Hematopoietic multipotent progenitor cell (in vitro differentiated cells): ENCODE results near the gene KCNAB1. TPM values are rescaled to one million over a fixed set of nuclear protein-coding genes. Genes with fewer than 3 reads are reported as not detected.
"Not testable (repeated sequence)": the region's sequence is repeated elsewhere in the genome, so short reads cannot be mapped to it uniquely, and the experiment has no call there.

Experiments used
- DNase-seq, 3 donors: peaks; one replicate each; pipeline ENCODE4 v3.0.0-alpha.2; 2011 to 2015; ENCODE audit warnings: low read depth in 2 of 3, low spot score in 2 of 3
- total RNA-seq: library from RNA; depleted of rRNA; stranded (reverse); fragments of >200 nt; gene quantifications from one replicate; pipeline ENCODE4 v1.2.3, GENCODE V29; 2012

Gene KCNAB1
- total RNA-seq, 1 donor = not detected

- DNase-seq = no peak
Measured at GRCh38 chr3:156215751-156216150, 95.4 kb downstream of the KCNAB1 start.

DNA sequence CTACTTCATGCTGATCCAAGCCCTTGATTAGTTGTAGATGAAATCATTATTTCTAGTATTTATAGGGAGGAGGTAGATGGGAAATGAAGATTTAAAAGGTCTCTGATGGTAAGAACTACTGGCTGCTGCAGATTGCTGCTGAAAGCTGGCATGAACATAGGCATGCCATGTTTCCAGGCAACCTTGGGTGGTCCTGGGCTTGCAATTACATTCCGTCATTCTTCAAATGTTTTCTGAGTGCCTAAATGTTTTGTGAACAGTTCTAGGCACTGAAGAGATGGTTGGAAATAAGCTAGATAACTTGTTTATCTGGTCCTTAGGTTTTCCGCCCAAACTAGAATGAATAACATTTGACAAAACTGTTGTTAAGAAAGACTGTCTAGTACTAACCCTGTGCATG lies 95.8 kb downstream of the KCNAB1 start:
- DNase-seq = no peak

- DNase-seq = no peak
Measured at GRCh38 chr3:156216852-156217251, 96.5 kb downstream of the KCNAB1 start.

DNA sequence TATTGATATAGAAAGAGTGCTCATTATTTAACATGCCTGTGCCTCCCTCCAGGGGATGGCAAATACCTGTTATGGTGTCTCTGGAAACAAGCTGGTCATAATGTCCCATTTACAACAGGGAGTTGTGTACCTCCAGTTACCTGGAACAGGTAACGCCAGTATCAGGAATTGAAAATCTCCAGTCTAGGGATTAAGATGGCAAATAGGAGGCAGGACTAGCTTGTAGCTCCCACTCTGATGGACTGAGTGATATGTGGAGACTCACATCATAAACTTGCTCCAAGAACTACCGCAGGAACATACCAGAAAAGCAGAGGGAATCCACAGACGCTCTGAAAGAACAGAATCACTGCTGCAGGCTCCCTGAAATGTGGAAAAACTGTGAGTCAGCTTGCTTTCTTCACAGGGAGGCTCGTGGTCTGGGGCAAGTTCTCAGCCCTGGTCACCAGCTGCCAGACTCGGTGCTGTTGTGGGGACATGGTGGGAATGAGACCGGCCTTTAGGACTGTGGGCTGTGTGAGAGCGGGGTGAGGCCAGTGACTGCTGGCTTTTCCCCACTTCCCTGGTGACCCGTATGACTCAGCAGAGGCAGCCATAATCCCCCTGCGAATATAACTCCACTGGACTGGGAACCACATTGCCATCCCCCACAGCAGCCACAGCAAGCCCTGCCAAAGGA lies 97.4 kb downstream of the KCNAB1 start:
- no peak for DNase-seq

DNA sequence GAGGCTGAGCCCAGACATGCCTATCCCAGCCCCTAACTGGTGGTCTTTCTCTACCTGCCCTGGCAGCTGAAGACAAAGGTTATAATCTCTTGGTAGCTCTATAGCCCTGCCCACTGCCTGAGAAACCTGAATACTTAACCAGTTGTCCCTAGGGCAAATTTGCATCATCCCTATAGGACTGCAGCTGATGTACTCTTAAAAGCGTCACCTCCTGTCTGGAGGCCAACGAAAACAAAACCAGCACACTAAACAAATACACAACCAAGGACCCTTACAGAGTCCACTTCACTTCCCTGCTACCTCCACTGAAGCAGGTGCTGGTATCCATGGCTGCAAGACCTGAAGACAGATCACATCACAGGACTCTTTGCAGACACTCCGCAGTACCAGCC lies 98.0 kb downstream of the KCNAB1 start:
- DNase-seq = no peak

DNA sequence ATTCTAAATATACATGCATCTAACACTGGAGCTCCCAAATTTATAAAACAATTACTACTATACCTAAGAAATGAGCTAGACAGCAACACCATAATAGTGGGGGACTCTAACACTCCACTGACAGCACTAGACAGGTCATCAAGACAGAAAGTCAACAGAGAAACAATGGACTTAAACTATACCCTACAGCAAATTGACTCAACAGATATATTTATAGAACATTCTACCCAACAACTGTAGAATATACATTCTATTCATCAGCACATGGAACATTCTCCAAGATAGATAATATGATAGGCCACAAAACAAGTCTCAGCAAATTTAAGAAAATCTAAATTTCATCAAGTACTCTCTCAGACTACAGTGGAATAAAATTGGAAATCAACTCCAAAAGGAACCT lies 102.0 kb downstream of the KCNAB1 start:
- not testable (repeated sequence) for DNase-seq

GRCh38 chr3:156224046-156224445 lies 103.7 kb downstream of the KCNAB1 start:
- not testable (repeated sequence) for DNase-seq

DNA sequence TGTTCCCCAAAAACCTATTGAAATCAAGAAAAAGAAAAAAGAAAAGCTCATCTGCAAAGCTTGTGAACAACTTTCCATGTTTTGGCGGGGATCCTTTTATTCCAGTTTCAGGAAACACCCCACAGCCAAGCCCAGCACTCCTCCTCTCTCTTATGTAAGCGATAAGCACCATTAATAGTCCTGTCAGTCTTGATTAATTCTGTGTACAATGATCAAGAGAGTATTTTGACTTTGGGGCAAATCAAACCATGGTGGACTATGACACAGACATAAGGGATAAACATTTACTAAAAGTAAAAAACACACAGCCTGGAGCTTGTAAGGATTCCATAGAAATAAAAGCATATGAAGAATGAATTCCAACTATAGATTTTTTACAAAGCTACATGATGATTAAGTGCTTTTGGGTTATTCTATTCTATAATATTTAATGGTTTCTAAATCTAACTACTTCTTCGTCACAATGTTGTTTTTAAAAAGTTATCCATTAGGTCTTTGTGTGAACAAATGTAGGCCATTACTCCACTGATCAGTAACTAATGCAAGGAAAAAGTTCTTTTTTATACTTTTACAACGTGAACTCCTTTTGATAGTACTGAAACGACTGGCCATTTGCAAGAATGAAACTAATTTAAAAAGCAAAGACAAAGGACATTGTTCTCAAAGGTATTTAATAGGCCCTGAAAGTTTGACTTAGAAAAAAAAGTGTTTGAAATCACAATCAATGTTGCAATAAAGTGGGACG lies 106.5 kb downstream of the KCNAB1 start:
- no peak for DNase-seq

DNA sequence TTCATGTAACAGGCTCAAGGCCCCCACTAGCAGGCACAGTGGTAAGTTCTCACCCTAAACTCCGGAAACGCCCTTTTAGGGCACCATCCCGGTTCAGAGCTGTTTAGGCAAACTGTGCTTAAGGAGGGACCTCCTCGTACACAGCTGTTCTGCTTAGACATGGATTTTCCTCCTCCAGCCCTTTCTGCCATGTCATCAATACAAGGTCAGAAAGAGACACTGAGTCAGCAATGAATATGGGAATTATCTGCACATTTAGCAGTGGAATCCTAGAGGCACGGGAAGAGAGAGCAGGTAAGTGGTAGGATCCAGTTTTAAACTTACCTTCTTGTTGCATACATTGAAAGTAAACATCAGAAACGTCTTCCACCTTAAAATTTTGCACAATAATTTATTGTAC lies 107.3 kb downstream of the KCNAB1 start:
- no peak for DNase-seq

- no peak for DNase-seq
Measured at GRCh38 chr3:156230278-156230900, 110.0 kb downstream of the KCNAB1 start.

- DNase-seq = not testable (repeated sequence)
Measured at GRCh38 chr3:156231221-156231620, 110.8 kb downstream of the KCNAB1 start.

- no peak for DNase-seq
Measured at GRCh38 chr3:156233876-156234275, 113.5 kb downstream of the KCNAB1 start.

DNA sequence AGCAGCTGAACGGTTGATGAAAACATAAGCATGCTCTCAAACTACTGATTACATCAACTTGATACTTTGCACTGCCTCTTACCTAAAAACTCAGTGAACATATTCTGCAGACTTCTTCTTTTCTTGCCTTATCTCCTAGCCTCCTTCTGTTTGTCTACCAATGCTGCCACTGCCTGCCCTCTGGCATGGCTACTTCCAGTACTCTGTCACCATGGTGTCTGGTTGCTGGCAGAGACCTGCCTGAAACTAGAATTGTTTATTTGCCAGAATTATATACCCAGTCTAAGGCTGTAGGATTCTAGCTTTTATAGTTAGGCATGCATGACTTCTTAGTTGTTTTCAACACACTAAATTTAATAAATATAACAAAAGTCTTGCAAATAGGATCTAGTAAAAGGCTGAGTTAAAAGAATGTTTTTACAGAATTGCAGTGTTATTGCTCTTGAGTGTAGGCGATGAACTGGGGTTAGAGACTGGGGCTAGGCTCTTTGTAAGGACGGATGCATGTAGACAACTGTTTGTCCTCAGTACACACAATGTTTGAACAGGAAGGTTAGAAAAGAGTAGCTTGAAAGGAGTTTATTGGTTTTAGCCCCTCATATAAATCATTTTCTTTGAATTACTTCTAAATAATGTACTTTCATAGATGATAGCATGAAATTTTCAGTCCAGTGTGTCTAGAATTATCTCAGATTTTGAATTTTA lies 116.3 kb downstream of the KCNAB1 start:
- peak in 1 of 3 donors; percentile 5 for DNase-seq

DNA sequence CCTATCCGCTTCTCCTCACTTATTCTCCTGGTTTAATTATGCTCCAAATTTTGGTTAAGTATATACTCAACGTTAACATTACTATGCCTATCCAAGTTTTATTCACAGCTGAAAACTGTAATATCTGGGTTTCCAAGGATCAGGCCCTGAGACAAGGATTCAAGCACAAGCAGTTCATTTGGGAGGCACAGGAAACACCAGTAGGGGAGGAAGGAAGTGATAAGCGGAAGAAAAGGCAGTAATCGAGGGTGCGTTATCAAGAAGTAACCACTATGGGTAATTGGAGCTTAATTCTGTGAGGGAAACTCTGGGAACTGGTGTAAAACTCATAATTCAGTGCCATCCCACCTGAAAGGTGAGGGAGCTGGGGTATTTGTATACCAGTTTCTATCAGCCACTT lies 120.3 kb downstream of the KCNAB1 start:
- DNase-seq = no peak

DNA sequence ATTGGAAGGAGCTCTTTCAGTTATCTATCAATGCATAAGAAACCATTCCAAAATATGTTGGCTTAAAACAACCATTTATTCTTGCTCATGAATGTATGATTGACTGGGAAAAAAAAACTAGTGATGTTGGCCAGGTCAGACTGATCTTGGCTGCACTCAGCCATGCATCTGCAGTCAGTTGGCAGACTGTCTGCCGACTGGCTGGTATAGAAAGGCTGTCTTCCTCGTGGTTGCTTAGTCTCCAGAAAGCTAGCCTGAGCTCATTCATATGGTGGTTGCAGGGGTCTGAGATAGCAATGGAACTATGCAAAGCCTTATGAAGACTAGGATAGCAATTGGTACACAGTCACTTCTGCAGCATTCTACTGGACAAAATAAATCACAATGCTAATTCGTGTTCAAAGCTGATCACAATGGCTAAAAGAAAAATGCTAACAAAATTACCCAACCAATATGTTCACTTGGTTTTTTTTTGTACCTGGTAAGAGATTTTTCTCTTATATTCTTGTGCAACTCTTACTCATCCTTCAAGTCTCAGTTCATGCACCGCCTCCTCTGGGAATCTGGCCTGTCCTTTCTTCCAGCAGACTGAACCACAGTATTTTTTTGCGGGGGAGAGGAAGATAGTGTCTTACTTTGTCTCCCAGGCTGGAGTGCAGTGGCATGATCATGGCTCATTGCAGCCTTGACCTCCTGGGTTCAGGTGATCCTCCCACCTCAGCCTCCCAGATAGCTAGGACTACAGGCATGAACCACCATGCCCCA lies 126.8 kb downstream of the KCNAB1 start:
- DNase-seq = no peak

DNA sequence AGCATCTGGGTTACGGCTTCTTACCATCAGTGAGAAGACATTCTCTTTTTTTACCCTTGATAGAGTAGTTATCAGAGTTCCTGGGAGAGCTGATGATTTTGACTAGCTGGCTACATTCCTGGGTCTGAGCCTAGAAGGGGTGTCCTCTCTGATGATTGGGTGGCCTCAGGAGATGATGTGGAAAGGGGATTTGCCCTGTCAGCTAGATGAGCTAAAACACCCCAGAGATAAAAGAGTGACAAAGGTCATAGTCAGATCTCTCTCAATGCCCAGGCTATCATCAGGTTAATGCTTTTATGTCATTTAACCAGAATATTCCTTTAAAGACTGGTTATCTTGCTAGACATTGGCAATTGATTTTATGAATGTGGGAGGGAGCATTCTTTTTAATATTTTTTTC lies 130.2 kb downstream of the KCNAB1 start:
- no peak for DNase-seq

DNA sequence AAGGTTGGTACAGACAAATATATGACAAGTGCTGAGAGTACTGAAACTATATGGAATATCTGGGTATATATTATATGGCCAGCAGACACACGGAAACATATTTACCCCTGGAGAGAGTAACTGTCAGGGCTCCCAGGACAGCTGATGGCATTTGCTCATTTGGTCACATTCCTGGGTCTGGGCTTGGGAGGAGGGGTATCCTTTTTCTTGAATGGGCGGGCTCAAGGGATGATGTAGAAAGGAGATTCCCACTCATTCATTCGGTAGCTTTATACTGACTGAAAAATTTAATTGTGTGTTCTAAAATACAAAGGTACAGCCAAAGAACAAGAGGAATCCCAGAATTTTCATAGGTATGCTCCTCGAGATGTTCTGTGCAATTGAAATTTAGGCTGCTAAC lies 131.0 kb downstream of the KCNAB1 start:
- no peak for DNase-seq

DNA sequence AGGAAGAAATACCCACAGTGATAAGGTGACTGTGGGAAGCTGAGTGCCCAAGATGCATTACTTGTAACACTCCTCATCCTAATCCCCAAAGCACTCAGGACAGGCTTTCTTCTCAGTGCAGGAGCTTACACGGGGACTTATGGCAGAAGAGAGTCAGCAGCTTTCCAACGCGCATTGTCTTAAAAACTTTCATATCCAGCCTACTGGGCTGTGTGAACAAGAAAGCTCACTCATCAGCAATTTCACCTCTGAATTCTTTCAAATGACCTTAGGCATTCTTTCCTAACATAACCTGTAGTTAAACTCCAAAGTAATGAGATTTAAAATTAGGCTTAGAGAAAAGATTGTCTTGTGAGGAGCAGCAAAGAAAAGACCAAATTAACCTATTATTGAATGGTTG lies 132.3 kb downstream of the KCNAB1 start:
- no peak for DNase-seq

DNA sequence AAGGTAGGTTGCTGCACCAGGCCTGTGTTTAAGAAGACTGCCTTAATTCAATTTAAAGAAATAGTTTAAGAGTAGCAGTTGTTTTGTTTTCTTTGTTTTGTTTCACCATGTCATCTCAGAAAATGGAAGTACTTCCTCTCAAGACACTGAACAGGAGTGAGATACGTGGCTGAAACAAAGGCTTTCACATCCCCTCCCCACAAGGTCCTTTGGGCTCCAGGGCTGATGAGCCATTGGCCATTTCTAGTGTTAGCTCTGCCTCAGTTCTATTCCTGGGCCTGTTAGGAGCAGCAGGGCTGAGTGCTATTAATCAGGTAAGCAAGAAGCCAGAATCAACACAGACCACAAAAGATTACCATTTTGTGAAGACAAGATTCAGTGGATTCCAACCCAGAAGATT lies 132.8 kb downstream of the KCNAB1 start:
- DNase-seq = no peak

- no peak for DNase-seq
Measured at GRCh38 chr3:156256256-156256655, 135.9 kb downstream of the KCNAB1 start.

DNA sequence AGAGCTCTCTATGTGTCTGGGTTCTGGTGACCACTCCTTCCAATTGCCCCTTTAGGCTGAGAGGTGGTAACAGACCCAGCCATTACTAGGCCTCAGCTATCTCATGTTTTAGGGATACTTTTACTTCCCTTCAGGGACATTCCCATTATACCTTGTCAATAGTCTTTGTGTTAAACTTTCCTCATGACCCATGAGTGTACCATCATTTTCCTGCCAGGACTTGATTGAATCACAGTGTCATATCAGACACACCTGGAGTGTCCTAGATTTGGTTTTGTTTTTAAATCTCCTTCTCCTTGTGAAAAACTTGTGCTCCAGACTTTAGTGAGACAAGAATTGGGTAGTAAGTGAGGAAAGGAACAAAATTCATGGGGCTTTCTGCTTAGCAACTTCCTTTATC lies 136.6 kb downstream of the KCNAB1 start:
- no peak for DNase-seq
